Muscle of leg (tissue), 11 donors: ENCODE results near the gene ELF2. TPM values are rescaled to one million over a fixed set of nuclear protein-coding genes. Genes with fewer than 3 reads are reported as not detected.
A peak's percentile ranks its signal among the peaks of the same experiment; 100 is the strongest.
"Not testable (repeated sequence)": the region's sequence is repeated elsewhere in the genome, so short reads cannot be mapped to it uniquely, and the experiment has no call there.

Source experiments
- DNase-seq: peaks from one replicate; pipeline ENCODE4 v3.0.0; 2013
- H3K27ac ChIP-seq: one replicate; pipeline ENCODE4 v1.5.1; 2013; ENCODE audit warnings: mild to moderate bottlenecking, low read length, control low read depth
- H3K27me3 ChIP-seq: one replicate; pipeline ENCODE4 v1.6.1; 2013; ENCODE audit warnings: low read length; ENCODE audit not compliant: control insufficient read depth, insufficient read depth
- H3K36me3 ChIP-seq: one replicate; pipeline ENCODE4 v1.6.1; 2013; ENCODE audit warnings: low read length; ENCODE audit not compliant: control insufficient read depth, insufficient read depth
- H3K4me1 ChIP-seq: one replicate; pipeline ENCODE4 v1.6.1; 2013; ENCODE audit warnings: low read length; ENCODE audit not compliant: control insufficient read depth, insufficient read depth
- H3K4me3 ChIP-seq: one replicate; pipeline ENCODE4 v1.5.1; 2013; ENCODE audit warnings: low read length, control low read depth
- H3K9me3 ChIP-seq: replicated peaks from 2 replicates; pipeline ENCODE4 v1.6.1; 2013; ENCODE audit warnings: low read depth, low read length; ENCODE audit not compliant: control insufficient read depth
- WGBS: methylation state at CpG from one replicate; pipeline ENCODE4 v1.1.5; 2013; ENCODE audit warnings: missing lambda C conversion rate; ENCODE audit not compliant: insufficient coverage; 5-methylcytosine and 5-hydroxymethylcytosine counted together
- polyA plus RNA-seq, 8 donors: library from polyadenylated mRNA; unstranded; fragments of 120-200 nt; gene quantifications; one replicate each; pipeline versions ENCODE4 v1.2.1 to v1.2.3, GENCODE V29; 2013; ENCODE audit warnings: inconsistent platforms in 1 of 8, low replicate concordance in 1 of 8; ENCODE audit not compliant: insufficient read length in 8 of 8, insufficient read depth in 1 of 8
- total RNA-seq: library from RNA; stranded (reverse); fragments of 120-200 nt; gene quantifications from one replicate; pipeline ENCODE4 v1.2.4, GENCODE V29; 2013

Gene ELF2
- total and polyA plus RNA-seq, 9 donors, result 36.9 to 58.8 (median 42.7) TPM

DNA sequence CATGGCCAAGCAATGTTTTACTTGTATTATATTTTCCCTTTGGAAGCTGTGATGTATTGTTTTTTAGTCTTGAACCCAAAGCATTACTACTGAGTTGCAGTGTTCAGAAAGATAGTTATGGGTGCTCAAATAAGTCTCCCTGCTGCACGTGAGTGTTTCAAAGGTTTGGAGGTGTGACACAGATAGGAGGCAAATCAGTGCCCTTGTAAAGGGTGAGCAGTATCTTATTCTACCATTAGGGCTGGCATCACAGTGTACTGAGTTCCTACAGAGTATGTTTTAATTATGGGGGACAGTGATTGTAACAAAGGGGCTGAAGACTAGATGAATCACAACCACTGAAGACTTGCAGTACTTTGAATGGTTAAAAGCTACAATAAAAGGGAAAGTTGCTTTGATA lies 123.1 kb downstream of the ELF2 start:
- WGBS, result no CpG with 5 or more reads among the region's 1 CpG
- DNase-seq, result no peak
- Histone ChIP-seq H3K36me3 (peaks cover 21% of the 10 kb centered on the region), H3K4me3 (no peak overlapping the region), H3K27me3 (no peaks in the 10 kb centered on the region), H3K9me3 (no peaks in the 10 kb centered on the region), H3K4me1 (no peaks in the 10 kb centered on the region), H3K27ac (no peak overlapping the region)

DNA sequence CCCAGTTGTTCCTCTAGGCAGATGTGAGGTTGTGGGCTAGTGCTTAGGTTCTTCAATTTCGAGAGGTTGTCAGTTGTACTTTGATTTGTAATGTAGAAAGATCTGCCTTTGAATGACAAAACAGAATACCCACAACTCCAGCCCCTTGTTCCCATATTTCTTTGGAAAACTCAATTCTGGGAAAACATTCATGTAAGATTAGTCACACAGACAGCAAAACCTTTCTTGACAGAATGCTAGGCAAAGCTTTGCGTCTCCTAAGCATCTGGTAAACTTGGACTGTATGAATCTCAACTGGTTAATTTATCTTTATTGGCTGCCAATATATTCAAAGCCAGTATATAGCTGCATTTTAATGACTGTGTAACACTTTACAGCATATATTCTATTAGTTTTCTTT lies 126.6 kb downstream of the ELF2 start:
- H3K4me3 ChIP-seq, result no peak overlapping the region
- no CpG with 5 or more reads among the region's 2 CpGs for WGBS
- H3K27ac ChIP-seq, result no peak overlapping the region
- H3K36me3 ChIP-seq, result peaks cover 17% of the 10 kb centered on the region
- no peak for DNase-seq
- no peaks in the 10 kb centered on the region for H3K9me3 ChIP-seq
- no peaks in the 10 kb centered on the region for H3K27me3 ChIP-seq
- H3K4me1 ChIP-seq, result no peaks in the 10 kb centered on the region

DNA sequence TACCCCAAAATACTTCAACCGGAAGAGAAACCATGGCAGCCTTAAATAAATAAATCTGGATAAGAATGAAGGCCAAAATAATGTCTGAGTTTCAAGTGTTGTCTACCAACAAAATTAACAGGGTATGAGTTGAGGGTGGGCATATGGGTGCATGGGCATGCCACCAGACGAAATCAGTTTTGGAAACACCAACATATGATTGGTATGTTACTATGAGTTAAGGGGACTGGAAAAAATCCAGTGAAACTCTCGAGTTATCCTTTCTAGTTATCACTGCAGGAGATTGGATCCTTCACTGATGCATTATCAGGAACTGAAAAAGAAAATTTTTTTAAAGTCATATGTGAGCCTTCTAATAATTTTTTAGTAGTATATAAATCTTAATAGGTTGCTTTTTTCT lies 129.0 kb downstream of the ELF2 start:
- DNase-seq, result no peak
- H3K4me3 ChIP-seq, result no peak overlapping the region
- no peaks in the 10 kb centered on the region for H3K4me1 ChIP-seq
- no peak overlapping the region for H3K27ac ChIP-seq
- WGBS, result no CpG with 5 or more reads among the region's 3 CpGs
- H3K27me3 ChIP-seq, result no peaks in the 10 kb centered on the region
- H3K9me3 ChIP-seq, result no peaks in the 10 kb centered on the region
- H3K36me3 ChIP-seq, result peaks cover 19% of the 10 kb centered on the region

DNA sequence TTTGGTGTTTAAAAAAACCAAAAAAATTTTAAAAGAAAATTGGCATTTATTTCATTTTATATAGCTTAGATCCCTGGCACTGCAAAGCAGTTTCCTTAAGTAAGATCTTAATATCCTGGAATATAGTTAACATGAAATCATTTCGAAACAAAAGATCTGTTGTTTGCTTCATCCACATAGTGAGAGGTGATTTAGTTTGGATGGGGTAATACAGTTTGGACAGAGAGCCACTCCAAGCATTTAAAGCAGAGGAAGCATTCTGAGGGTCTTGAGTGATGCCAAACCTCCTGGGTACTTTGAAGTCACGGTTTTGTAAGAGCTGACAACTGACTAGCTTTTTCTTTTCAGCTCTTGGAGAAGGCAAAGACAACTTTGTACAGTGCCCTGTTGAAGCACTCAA lies 132.7 kb downstream of the ELF2 start:
- Histone ChIP-seq H3K27ac (no peak overlapping the region), H3K4me1 (no peaks in the 10 kb centered on the region), H3K36me3 (peaks cover 24% of the 10 kb centered on the region), H3K27me3 (no peaks in the 10 kb centered on the region), H3K9me3 (no peaks in the 10 kb centered on the region), H3K4me3 (no peak overlapping the region)
- no peak for DNase-seq
- 71% methylated on average over 1 of the region's 2 CpGs for WGBS

GRCh38 chr4:139042981-139043460 lies 134.0 kb downstream of the ELF2 start:
- 17% methylated on average over 4 of the region's 10 CpGs for WGBS
- DNase-seq, result peak; percentile 83
- Histone ChIP-seq H3K27me3 (no peaks in the 10 kb centered on the region), H3K27ac (no peak overlapping the region), H3K4me1 (no peaks in the 10 kb centered on the region), H3K4me3 (no peak overlapping the region), H3K36me3 (peaks cover 20% of the 10 kb centered on the region), H3K9me3 (no peaks in the 10 kb centered on the region)

- no CpG with 5 or more reads among the region's 1 CpG for WGBS
- peaks cover 11% of the 10 kb centered on the region for H3K36me3 ChIP-seq
- no peaks in the 10 kb centered on the region for H3K9me3 ChIP-seq
- H3K4me3 ChIP-seq, result no peak overlapping the region
- H3K27ac ChIP-seq, result no peak overlapping the region
- H3K27me3 ChIP-seq, result no peaks in the 10 kb centered on the region
- no peaks in the 10 kb centered on the region for H3K4me1 ChIP-seq
- DNase-seq, result no peak
These were observed 138.1 kb downstream of the ELF2 start for GRCh38 chr4:139038874-139039443.

DNA sequence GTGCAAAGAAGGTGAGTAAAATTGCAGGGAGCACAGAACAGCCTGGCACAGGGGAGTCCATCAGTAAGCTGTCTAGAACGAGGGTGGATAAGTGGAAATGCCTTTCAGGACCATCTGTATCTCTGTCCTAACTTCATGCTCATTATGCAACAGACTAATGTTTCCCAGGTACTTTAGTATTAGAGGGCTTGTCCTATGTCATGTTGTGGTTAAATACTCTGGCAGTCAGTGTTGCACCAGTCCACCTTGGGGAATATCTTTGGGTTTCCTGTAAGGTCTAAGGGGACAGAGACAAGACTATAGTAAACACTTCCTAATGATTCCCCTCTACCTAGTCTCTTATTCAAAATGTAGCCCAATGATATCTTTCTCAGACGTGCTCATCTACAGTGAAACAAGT lies 140.1 kb downstream of the ELF2 start:
- Histone ChIP-seq H3K27me3 (no peaks in the 10 kb centered on the region), H3K4me1 (no peaks in the 10 kb centered on the region), H3K4me3 (no peak overlapping the region), H3K36me3 (peaks cover 7% of the 10 kb centered on the region), H3K27ac (no peak overlapping the region), H3K9me3 (no peaks in the 10 kb centered on the region)
- DNase-seq, result no peak
- WGBS, result no CpG with 5 or more reads among the region's 2 CpGs

GRCh38 chr4:139035650-139036049 lies 141.4 kb downstream of the ELF2 start:
- Histone ChIP-seq H3K9me3 (no peaks in the 10 kb centered on the region), H3K4me3 (no peak overlapping the region), H3K4me1 (no peaks in the 10 kb centered on the region), H3K27ac (no peak overlapping the region), H3K27me3 (no peaks in the 10 kb centered on the region), H3K36me3 (peaks cover 6% of the 10 kb centered on the region)
- DNase-seq, result no peak
- 72% methylated on average over 3 of the region's 5 CpGs for WGBS

DNA sequence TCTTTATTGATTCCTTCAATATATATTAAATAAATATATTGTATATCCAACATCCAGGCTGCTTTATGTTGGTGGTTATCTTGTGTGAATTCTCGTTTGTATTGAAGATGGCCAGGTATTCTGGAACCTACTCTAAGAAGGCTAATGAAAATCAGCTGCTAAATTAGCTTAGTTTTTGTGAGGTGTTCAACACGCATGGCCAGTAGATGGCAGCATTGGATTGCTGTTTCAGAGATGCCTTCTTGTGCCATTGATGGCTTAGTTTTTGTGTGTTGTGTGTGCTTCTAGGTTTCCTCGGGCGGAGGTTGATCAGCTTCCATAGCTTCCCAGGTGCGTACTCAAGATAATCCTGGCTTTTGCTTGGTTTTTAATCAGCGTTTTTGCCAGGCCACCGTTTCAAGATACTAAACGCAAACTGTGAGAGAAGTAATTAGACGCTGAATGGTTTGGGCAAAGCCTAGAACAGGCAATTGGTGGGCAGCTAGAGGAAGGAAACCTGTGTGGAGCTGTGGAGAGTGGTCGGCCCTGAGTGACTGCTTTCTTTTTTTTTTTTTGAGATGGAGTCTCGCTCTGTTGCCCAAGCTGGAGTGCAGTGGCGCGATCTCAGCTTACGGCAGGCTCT lies 146.3 kb downstream of the ELF2 start:
- H3K36me3 ChIP-seq, result no peaks in the 10 kb centered on the region
- H3K27ac ChIP-seq, result no peak overlapping the region
- DNase-seq, result peak; percentile 89
- H3K9me3 ChIP-seq, result no peaks in the 10 kb centered on the region
- no peak overlapping the region for H3K4me3 ChIP-seq
- peaks cover 3% of the 10 kb centered on the region for H3K4me1 ChIP-seq
- H3K27me3 ChIP-seq, result no peaks in the 10 kb centered on the region
- WGBS, result 59% methylated on average over 7 of the region's 14 CpGs

- not testable (repeated sequence) for DNase-seq, H3K4me1 ChIP-seq, H3K4me3 ChIP-seq, H3K27ac ChIP-seq, H3K36me3 ChIP-seq, H3K9me3 ChIP-seq, H3K27me3 ChIP-seq
- 100% methylated on average over 1 of the region's 6 CpGs for WGBS
These were observed 147.1 kb downstream of the ELF2 start for GRCh38 chr4:139029866-139030363.
